Activated CD4-positive, CD25-positive, alpha-beta regulatory T cell (primary cell): ENCODE results near the gene NAIF1.
A peak's percentile ranks its signal among the peaks of the same experiment; 100 is the strongest.
"Not testable (repeated sequence)": the region's sequence is repeated elsewhere in the genome, so short reads cannot be mapped to it uniquely, and the experiment has no call there.

ENCODE experiments used
- DNase-seq, 4 experiments: peaks; one replicate each; lab custom pipeline; 2025; lab: John Stamatoyannopoulos, UW

The NAIF1 gene, protein sequence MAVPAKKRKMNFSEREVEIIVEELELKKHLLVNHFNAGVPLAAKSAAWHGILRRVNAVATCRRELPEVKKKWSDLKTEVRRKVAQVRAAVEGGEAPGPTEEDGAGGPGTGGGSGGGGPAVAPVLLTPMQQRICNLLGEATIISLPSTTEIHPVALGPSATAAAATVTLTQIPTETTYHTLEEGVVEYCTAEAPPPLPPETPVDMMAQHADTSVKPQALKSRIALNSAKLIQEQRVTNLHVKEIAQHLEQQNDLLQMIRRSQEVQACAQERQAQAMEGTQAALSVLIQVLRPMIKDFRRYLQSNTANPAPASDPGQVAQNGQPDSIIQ

DNA sequence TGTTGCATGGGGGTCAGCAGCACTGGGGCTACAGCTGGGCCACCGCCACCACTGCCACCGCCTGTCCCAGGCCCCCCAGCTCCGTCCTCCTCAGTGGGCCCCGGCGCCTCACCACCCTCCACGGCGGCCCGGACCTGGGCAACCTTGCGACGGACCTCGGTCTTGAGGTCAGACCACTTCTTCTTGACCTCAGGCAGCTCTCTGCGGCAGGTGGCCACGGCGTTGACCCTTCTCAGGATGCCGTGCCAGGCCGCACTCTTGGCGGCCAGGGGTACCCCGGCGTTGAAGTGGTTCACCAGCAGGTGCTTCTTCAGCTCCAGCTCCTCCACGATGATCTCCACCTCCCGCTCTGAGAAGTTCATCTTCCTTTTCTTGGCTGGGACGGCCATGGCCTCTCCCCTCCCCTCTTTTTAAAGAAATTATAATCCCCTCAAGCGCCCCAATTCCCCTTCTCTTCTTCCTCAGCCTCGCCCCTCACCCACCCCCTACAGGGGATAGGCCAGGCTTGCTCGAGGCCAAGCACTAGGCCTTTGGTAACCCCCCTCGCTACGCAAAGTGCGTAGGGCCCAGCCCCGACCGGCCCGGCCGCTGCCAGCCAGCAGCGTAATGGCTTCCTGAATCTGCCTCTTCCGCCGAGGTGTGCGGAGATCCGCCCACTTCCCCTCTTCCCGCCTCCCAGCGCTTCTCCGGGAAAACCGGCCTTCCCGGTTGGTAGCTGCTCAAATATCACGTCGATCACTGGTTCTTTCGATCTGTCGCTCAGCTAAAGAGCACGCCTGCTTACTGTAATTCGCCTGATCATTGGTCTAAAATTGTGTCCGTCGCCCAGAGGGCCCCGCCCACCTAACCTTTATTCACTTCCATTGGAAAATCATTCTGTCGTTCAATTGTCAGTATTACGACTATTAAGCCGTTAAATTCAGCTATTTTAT lies at the start of gene NAIF1:
NAIF1 (minus strand) TSS at position 608 of the 932 bp plus-strand sequence; CDS start at position 389, 219 bp downstream.
- peak; percentile 86 to 92 (median 88) for DNase-seq

DNA sequence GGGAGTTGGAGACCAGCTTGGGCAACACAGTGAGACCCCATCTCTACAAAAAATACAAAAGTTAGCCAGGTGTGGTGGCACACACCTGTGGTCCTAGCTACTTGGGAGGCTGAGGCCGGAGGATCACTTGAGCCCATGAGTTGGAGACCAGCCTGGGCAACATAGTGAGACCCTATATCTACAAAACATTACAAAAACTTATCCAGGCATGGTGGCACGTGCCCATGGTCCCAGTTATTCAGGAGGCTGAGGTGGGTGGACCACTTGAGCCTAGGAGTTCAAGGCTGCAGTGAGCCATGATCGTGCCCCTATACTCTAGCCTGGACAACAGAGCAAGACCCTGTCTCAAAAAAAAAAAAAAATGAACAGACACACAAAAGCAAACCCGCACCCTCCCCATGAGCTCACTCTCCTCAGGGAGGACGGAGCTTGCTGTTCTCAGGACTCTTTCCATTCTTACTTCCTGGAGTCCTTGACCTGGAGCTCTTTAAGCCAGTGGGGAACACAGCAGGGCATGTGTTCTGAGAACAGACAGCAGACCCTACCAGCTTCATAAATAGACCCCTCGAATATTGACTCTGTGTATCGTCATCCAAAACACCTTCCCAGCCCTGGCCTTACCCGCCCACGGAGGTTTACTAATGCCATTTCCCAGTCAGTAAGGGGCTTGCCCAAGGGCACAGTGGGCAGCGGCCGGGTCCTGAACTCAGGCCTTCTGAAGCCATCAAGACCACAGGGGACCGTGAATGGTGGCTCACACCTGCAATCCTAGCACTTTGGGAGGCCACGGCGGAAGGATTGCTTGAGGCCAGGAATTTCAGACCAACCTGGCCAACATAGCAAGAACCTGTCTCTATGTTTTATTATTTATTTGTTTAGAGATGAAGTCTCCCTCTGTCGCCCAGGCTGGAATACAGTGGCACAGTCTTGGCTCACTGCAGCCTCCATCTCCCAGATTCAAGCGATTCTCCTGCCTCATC lies 49.3 kb upstream of the NAIF1 start:
- DNase-seq, result no peak

DNA sequence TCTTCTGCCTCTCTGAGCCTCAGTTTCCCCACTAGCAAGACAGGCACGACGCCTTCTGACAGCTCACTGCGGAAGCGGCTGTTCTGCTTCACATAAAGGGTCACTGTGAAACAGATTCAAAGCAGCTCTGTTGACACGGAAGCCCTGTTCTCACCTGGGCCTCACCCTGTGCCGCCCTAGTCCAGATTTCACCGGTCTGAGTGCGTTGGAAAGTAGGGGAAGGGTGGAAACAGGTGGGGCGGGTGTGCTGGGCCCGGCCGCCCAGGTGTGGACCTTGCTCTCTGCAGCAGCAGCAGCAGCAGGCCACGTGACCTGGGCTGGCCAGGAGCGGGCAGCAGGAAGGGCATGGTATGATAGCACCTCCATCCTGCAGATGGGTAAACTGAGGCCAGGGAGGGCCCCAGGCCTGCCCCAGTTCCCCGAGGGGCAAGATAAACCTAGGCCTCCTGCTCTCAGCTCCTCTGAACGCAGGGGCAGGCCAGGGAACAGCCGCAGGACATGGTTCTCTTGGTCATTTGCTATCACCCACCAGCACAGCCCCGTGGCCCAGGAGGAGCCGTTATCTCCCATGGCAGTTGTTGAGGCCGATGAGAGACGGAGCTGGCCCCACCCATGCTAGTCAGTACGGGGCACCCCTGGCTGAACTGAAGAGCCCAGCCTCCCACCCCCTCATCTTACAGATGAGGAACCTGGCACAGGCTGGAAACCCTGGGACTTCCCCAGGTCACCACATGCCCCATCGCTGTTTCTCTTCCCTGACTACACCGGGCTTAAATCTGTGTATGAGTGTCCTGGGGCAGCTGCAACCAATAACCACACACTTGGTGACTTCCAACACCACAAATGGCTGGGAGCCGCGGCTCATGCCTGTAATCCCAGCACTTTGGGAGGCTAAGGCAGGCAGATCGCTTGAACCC lies 48.3 kb upstream of the NAIF1 start:
- no peak for DNase-seq

DNA sequence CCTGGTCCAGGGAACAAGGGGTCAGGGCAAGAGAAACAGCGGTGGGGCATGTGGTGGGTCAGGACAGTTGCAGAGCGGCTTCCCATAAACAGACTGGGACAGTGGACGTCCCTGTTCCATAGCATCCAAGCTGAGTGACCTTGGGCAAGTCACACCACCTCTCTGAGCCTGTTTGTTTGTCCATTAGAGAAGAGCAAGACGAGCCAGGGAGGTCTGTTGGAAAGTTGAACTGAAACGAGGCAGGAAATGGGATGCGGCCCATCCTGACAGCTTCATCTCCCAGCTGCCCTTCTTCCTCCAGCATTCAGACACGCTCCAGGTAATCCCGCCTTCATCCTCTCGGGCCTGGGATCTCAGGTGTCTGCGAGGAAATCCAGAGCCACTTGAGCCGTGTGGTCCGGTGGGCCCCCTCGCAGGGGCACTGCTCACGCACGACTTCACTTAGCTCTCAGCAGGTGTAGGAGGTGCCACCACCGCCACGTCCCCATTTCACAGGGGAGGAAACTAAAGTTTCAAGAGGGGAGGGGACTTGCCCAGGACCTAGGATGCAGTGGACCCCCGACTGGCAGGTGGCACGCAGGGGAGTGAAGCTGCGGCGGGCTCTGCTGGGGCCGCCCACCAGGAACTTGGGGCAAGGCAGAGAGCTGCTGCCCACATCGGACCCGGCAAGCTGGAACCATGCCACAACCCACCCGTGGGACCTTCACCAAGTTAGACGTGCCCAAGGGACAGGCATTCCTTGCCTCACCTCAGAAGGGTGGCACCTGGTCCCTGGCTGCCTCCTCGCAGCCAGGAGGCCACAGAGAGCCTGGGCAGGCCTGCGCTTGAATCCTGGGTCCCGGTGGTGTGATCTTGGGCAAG lies 47.4 kb upstream of the NAIF1 start:
- no peak for DNase-seq

DNA sequence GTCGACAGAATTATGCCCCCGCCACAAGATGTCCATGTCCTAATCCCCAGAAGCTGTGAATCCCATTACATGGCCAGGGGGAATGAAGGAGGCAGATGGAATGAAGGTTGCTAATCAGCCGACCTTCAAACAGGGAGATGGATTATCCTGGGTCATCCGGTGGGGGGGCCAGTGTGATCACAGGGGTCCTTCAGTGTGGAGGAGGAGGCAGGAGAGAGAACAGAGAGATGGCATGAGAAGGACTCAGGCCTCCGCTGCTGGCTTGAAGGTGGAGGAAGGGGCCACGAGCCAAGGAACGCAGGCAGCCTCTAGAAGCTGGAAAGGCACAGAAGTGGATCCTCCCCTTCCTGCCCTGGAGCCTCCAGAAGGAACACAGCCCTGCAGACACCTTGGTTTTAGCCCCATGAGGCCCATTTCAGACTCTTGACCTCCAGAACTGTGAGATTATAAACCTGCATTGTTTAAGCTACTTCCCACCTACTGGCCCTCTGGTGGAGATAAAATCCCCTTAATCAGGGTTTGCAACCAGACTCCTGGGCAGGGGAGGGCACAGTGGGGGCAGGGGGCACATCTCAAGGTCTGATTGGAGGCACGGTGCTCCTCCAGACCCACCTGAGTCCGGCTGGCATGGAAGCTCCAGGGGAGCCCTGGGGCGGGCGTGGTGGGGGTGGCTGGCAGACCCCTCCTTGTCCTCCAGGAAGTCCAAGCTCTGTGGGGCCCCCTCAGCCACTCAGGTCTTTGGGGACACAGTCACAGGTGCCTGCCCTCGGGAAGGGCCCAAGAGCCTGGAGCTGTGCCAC lies 46.6 kb upstream of the NAIF1 start:
- no peak for DNase-seq

DNA sequence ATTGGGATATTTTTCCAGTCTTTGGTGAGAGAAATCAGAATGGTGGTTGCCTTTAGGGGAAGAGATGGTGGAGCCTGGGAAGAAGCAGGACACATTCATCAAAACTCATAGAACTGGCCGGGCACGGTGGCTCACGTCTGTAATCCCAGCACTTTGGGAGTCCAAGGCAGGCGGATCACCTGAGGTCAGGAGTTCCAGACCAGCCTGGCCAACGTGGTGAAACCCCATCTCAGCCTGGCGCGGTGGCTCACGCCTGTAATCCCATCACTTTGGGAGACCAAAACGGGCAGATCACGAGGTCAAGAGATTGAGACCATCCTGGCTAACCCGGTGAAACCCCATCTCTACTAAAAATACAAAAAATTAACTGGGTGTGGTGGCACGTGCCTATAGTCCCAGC lies 44.6 kb upstream of the NAIF1 start:
- DNase-seq, result not testable (repeated sequence)

DNA sequence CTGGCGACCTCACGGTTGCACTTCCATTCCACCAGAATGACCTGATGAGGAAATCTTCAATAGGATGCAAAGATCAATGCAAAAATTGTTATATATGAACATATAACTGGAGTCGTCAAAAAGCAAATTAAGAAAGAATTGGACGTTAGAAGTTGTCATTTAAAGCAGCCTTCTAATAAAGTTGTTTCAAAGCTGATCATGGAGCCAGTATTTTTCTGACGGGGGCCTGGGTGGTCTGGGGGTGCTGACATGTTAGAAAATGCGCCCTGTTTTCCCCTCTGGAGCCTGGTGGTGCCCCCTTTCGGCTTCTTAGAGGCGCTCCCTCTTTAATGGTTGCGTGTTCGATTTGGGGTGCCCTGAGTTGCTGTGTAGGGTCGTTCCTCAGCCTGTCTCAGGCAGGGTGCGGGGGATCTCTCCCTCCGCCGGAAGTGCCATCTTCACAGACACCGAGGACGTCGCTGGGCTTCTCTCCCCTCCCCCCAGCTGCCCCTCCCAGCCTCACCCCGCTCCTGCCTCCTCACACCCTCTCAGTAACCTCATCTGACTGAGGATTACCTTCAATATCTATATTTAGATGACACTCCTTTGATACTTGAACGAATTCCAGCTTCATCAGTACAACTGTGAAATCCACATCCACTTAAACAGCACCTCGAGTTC lies 42.1 kb upstream of the NAIF1 start:
- no peak for DNase-seq

DNA sequence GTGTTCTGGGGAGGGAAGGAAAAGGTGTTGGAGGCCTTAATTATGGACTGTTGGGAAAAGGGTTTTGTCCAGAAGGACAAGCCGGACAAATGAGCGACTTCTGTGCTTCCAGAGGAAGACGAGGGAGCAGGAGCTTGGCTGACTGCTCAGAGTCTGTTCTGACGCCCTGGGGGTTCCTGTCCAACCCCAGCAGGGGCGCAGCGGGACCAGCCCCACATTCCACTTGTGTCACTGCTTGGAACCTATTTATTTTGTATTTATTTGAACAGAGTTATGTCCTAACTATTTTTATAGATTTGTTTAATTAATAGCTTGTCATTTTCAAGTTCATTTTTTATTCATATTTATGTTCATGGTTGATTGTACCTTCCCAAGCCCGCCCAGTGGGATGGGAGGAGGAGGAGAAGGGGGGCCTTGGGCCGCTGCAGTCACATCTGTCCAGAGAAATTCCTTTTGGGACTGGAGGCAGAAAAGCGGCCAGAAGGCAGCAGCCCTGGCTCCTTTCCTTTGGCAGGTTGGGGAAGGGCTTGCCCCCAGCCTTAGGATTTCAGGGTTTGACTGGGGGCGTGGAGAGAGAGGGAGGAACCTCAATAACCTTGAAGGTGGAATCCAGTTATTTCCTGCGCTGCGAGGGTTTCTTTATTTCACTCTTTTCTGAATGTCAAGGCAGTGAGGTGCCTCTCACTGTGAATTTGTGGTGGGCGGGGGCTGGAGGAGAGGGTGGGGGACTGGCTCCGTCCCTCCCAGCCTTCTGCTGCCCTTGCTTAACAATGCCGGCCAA lies 41.3 kb upstream of the NAIF1 start:
- no peak for DNase-seq

DNA sequence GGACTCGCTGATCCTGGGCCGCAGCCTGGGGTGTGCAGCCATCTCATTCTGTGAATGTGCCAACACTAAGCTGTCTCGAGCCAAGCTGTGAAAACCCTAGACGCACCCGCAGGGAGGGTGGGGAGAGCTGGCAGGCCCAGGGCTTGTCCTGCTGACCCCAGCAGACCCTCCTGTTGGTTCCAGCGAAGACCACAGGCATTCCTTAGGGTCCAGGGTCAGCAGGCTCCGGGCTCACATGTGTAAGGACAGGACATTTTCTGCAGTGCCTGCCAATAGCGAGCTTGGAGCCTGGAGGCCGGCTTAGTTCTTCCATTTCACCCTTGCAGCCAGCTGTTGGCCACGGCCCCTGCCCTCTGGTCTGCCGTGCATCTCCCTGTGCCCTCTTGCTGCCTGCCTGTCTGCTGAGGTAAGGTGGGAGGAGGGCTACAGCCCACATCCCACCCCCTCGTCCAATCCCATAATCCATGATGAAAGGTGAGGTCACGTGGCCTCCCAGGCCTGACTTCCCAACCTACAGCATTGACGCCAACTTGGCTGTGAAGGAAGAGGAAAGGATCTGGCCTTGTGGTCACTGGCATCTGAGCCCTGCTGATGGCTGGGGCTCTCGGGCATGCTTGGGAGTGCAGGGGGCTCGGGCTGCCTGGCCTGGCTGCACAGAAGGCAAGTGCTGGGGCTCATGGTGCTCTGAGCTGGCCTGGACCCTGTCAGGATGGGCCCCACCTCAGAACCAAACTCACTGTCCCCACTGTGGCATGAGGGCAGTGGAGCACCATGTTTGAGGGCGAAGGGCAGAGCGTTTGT lies 40.5 kb upstream of the NAIF1 start:
- no peak for DNase-seq

DNA sequence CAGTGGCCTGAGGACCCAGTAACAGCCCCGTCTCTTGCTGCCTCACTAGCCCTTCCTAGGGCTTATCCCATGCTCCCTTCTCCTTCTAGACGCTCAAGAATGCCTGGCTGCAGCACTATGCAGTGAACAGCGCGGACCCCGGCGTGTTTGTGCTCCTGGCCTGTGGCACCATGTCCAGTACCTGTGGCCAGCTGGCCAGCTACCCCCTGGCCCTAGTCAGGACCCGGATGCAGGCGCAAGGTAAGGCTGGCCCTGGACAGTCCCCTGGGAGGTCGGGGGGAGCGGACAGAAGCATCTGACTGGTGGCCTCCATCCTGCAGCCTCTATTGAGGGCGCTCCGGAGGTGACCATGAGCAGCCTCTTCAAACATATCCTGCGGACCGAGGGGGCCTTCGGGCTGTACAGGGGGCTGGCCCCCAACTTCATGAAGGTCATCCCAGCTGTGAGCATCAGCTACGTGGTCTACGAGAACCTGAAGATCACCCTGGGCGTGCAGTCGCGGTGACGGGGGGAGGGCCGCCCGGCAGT lies 39.9 kb upstream of the NAIF1 start:
- no peak for DNase-seq

DNA sequence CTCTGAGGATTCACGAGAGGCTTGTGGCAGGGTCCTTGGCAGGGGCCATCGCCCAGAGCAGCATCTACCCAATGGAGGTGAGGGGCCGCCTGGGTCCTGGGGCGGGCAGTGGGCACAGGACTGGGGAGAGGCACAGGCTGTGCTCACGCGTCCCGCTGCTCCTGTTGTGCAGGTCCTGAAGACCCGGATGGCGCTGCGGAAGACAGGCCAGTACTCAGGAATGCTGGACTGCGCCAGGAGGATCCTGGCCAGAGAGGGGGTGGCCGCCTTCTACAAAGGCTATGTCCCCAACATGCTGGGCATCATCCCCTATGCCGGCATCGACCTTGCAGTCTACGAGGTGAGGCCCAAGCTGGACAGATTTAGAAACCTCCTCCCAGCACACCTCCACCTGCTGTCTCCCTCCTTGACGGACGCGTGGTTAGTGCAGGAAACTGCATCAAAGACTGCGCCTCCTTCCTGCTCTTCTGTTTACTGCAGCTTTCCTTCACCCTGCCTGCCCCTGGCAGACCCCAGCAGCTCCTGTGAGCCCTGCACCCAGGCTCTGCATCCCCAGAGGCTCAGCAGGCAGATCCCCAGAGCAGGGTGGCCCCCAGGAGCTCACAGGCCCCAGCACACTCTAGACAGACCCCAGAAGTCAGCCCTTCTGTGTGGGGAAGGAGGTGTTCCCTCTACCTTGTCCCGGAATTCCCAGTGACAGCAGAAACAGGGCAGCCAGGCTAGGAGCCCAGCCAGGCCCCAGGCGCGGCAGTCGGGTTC lies 39.2 kb upstream of the NAIF1 start:
- DNase-seq, result no peak

DNA sequence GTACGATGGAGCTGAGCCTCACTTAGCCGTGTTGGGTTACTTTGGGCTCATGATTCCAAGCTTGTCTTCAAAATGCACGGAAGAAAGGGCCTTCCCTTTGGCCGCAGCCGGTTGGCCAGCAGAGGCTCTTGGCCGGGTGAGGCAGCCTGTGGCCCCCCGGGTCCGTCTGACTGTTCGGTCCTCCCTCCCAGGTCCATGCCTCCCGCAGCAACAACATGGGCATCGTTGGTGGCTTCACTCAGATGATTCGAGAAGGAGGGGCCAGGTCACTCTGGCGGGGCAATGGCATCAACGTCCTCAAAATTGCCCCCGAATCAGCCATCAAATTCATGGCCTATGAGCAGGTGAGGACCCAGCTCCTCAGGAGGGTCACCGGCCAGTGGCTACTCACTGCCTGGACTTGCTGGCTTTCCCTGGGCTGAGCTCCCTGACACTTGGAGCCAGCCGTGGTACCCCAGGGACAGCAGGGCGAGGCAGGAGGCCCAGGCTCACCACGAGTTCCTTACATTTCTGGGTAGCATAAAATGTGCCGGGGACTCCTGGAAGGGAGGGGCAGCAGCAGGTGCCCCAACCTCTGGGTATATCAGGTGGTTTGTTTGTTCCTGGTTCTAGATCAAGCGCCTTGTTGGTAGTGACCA lies 38.5 kb upstream of the NAIF1 start:
- DNase-seq, result no peak

DNA sequence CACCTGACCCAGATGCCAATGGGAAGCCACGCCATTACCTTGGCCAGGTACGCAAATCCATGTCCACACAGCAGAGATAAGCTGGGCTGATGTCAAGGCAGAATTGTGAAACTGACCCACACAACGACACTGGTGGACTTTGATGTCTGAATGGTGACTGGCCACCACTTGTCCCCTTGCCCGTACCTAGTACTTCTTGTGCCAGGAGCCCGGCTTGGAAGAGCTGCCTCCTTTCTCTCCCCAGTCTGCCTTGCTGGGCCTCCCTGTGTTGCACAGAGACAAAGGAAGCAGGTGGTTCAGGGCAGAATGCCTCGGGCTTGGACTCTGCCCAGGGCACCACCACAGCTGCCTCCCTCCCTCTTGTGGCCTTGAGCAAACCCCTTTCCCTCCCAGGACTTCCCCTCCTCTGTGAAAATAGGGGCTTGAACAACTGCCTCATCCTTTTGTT lies 37.1 kb upstream of the NAIF1 start:
- DNase-seq, result no peak

DNA sequence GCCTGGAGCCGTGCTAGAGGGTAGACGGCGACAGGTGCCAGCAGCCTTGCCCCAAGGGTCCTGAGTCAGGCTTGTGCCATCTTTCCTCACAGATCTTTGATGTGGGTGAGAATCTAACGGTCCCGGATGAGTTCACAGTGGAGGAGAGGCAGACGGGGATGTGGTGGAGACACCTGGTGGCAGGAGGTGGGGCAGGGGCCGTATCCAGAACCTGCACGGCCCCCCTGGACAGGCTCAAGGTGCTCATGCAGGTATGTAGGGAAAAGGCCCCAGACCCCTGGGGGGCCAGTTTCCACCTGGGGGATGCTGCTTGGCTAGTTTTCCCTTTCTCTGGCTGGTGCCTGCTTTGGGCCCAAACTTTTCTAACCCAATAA lies 36.5 kb upstream of the NAIF1 start:
- no peak for DNase-seq

DNA sequence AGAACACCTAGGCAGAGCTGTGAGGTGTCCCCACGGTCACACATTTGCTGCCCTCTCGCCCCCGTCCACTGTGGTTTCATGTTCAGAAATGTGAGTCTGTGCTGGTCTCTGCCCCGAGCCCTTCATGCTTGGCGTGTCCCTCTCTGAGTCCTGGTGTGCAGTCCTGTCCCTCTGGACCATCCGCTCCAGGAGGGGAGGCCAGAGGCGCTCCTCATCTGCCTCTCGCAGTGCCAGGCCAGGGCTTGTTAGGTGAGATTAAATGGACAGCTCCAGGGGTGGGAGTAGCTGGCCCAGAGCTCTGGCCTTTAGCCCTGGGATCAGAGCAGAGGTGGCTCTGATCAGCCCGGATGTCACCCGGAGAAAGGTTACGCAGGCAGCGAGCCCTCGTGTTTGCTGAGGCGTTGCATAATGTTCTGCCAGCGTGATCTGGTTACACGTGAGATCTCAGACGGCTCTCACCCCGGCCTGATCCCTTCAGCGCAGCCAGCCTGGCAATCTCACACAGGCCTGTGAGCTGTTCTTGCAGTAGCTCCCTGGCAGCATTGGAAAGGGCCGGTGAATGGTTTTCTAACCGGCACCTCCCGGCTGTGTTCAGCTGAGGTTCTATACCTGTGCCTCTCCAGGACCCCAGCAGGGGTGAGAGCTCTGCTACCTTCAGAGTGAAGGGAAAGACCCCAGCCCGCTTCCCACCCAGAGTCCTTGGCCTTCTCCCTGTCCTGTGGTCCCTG lies 35.9 kb upstream of the NAIF1 start:
- DNase-seq, result no peak
